PC-9 (cell line): ENCODE data around the gene SIM2.

Experiments
- CTCF ChIP-seq: fragments of 200-600 bp; sonication (generic); conservative IDR thresholded peaks from 2 replicates; pipeline ENCODE4 v1.6.1; 2017; ENCODE audit warnings: mixed run types, antibody characterized with exemption, mild to moderate bottlenecking, moderate library complexity
- EZH2 ChIP-seq: fragments of 200-600 bp; sonication (generic); IDR thresholded peaks from 2 replicates; pipeline ENCODE4 v1.8.0; 2017; ENCODE audit warnings: antibody characterized with exemption, low read depth

- TF ChIP-seq CTCF (no peak), EZH2 (no peak)
Observed at GRCh38 chr21:36716836-36717235, 17.9 kb downstream of the SIM2 start.
